Esophagus muscularis mucosa (tissue), 4 donors: Measurements from ENCODE around the gene NEK4. TPM values are rescaled to one million over a fixed set of nuclear protein-coding genes. Genes with fewer than 3 reads are reported as not detected.

ENCODE experiments used
- DNase-seq: peaks from one replicate; pipeline ENCODE4 v3.0.0-alpha.2; 2017; ENCODE audit errors: extremely low spot score
- H3K27ac ChIP-seq, 4 donors: fragments of 200-600 bp; sonication (generic); replicated peaks in 1 of 4; 1 replicate in 3 of 4; 2 replicates in 1 of 4; pipeline ENCODE4 v1.5.1; 2016 to 2019; ENCODE audit warnings: mild to moderate bottlenecking in 1 of 4
- H3K27me3 ChIP-seq, 4 donors: fragments of 200-600 bp; sonication (generic); one replicate each; pipeline versions ENCODE4 v1.5.1 to v1.6.0; 2016 to 2019
- H3K36me3 ChIP-seq, 4 donors: fragments of 200-600 bp; sonication (generic); one replicate each; pipeline ENCODE4 v1.5.1; 2016 to 2019
- H3K4me1 ChIP-seq, 4 donors: fragments of 200-600 bp; sonication (generic); one replicate each; pipeline ENCODE4 v1.5.1; 2016 to 2019
- H3K4me3 ChIP-seq, 4 donors: fragments of 200-600 bp; sonication (generic); 1 replicate in 2 of 4; 2 replicates in 2 of 4; pipeline ENCODE4 v1.5.1; 2016 to 2019; ENCODE audit warnings: mild to moderate bottlenecking in 4 of 4, moderate library complexity in 1 of 4
- H3K9me3 ChIP-seq, 4 donors: fragments of 200-600 bp; sonication (generic); 1 replicate in 3 of 4; 2 replicates in 1 of 4; pipeline ENCODE4 v1.5.1; 2016 to 2019
- CTCF ChIP-seq, 3 experiments: fragments of 200-600 bp in 2 of 3; fragments of 450-650 bp in 1 of 3; sonication (generic) in 2 of 3; IDR thresholded peaks; one replicate each; pipeline ENCODE4 v1.5.1; 2017 to 2019; ENCODE audit warnings: antibody characterized with exemption in 3 of 3, mild to moderate bottlenecking in 2 of 3, moderate library complexity in 1 of 3
- EP300 ChIP-seq: sonication (generic); formaldehyde crosslinking; IDR thresholded peaks from one replicate; pipeline ENCODE4 v1.6.1; 2017; ENCODE audit warnings: antibody characterized with exemption
- POLR2A ChIP-seq: fragments of 450-650 bp; IDR thresholded peaks from one replicate; pipeline ENCODE4 v1.6.1; 2017; ENCODE audit warnings: antibody characterized with exemption, moderate library complexity, mild to moderate bottlenecking, low read depth
- POLR2AphosphoS5 ChIP-seq, 2 donors: sonication (generic); formaldehyde crosslinking; IDR thresholded peaks; one replicate each; pipeline ENCODE4 v1.6.1; 2017; ENCODE audit warnings: antibody characterized with exemption in 2 of 2
- WGBS: methylation state at CpG from one replicate; pipeline ENCODE4 v1.1.5; 2018; 5-methylcytosine and 5-hydroxymethylcytosine counted together
- intact Hi-C: fragments of 100-400 bp; cut with DNase I; formaldehyde crosslinking; loops from one replicate; pipeline ENCODE4 v1.15.1; 2023
- total RNA-seq, 4 donors: library from RNA; depleted of rRNA; stranded (reverse); fragments of >200 nt; gene quantifications; one replicate each; pipeline versions ENCODE4 v1.1.0 to v1.2.1, GENCODE V29; 2016

NEK4 gene
- total RNA-seq, 4 donors from 2014 or later: 19.1 to 29.2 (median 23.6) TPM

DNA sequence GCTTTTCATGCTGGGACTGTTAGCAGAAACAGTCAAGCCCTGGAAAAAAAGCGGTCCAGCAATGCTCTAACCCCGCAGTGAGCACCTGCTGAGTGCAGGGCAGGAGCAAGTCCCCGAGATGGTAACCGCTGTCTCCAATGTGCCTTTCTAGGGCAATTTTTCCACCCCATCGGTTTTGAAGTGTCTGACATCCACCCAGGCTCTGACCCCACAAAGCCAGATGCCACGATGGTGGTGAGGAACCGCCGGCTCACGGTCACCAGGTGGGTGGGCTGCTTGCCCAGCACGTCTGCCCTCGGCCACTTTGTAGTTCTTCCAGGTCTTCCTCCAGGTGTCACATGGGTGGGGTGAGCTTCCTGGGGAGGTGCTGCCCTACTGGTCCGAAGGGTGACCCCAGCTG is 20.6 kb upstream of the NEK4 start:
- H3K4me3 ChIP-seq: no peak overlapping the region
- no peaks in the 10 kb centered on the region for H3K36me3 ChIP-seq
- intact Hi-C loops: no loop called here
- H3K9me3 ChIP-seq: no peaks in the 10 kb centered on the region
- H3K27ac ChIP-seq: no peak overlapping the region
- DNase-seq: no peak
- WGBS: 82% methylated on average over 6 of the region's 12 CpGs
- H3K4me1 ChIP-seq: no peaks in the 10 kb centered on the region
- no peaks in the 10 kb centered on the region for H3K27me3 ChIP-seq
- TF ChIP-seq CTCF (IDR thresholded peaks at IDR 0.05): no peak
- TF ChIP-seq POLR2A: no peak
- TF ChIP-seq POLR2AphosphoS5 (IDR thresholded peaks at IDR 0.05): no peak
- no peak for TF ChIP-seq EP300

- no peaks in the 10 kb centered on the region for H3K4me1 ChIP-seq
- no peak for DNase-seq
- intact Hi-C loops: no loop called here
- H3K36me3 ChIP-seq: no peaks in the 10 kb centered on the region
- 92% methylated on average over 11 of the region's 13 CpGs for WGBS
- H3K4me3 ChIP-seq: no peak overlapping the region
- no peaks in the 10 kb centered on the region for H3K9me3 ChIP-seq
- no peak overlapping the region for H3K27ac ChIP-seq
- no peaks in the 10 kb centered on the region for H3K27me3 ChIP-seq
- no peak for TF ChIP-seq POLR2A
- TF ChIP-seq CTCF (IDR thresholded peaks at IDR 0.05): no peak
- TF ChIP-seq EP300: no peak
- no peak for TF ChIP-seq POLR2AphosphoS5 (IDR thresholded peaks at IDR 0.05)
Measured at GRCh38 chr3:52790741-52791140, 20.0 kb upstream of the NEK4 start.

GRCh38 chr3:52790337-52790736 is 19.6 kb upstream of the NEK4 start:
- DNase-seq: no peak
- intact Hi-C loops: no loop called here
- 86% methylated on average over 7 of the region's 7 CpGs for WGBS
- TF ChIP-seq POLR2A (no peak), CTCF (IDR thresholded peaks at IDR 0.05) (no peak), POLR2AphosphoS5 (IDR thresholded peaks at IDR 0.05) (no peak), EP300 (no peak)
- no peaks in the 10 kb centered on the region for H3K4me1 ChIP-seq
- no peak overlapping the region for H3K27ac ChIP-seq
- no peak overlapping the region for H3K4me3 ChIP-seq
- no peaks in the 10 kb centered on the region for H3K9me3 ChIP-seq
- H3K27me3 ChIP-seq: no peaks in the 10 kb centered on the region
- no peaks in the 10 kb centered on the region for H3K36me3 ChIP-seq

DNA sequence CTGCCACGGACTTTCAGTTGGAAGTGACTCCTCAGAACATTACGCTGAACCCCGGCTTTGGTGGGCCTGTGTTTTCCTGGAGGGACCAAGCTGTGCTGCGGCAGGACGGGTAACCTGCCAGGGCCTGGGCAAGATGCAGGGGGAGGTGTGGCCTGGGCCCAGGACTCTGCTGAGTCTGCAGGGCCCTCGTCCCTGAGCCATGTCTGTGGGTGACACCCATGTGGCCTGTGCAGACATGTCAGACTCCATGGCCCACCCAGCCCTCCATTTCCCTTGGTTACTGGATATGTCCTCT is 19.0 kb upstream of the NEK4 start:
- Histone ChIP-seq H3K27me3 (no peaks in the 10 kb centered on the region), H3K4me3 (no peak overlapping the region), H3K4me1 (no peaks in the 10 kb centered on the region), H3K9me3 (no peaks in the 10 kb centered on the region), H3K27ac (no peak overlapping the region), H3K36me3 (no peaks in the 10 kb centered on the region)
- 91% methylated on average over 4 of the region's 6 CpGs for WGBS
- TF ChIP-seq CTCF (IDR thresholded peaks at IDR 0.05): no peak
- TF ChIP-seq POLR2AphosphoS5 (IDR thresholded peaks at IDR 0.05): no peak
- no peak for TF ChIP-seq POLR2A
- no peak for TF ChIP-seq EP300
- no peak for DNase-seq
- intact Hi-C loops: no loop called here

- intact Hi-C loops: no loop called here
- Histone ChIP-seq H3K9me3 (no peaks in the 10 kb centered on the region), H3K27me3 (no peaks in the 10 kb centered on the region), H3K4me1 (no peaks in the 10 kb centered on the region), H3K36me3 (no peaks in the 10 kb centered on the region), H3K4me3 (no peak overlapping the region), H3K27ac (no peak overlapping the region)
- WGBS: 85% methylated on average over 16 of the region's 16 CpGs
- TF ChIP-seq POLR2A: no peak
- no peak for TF ChIP-seq POLR2AphosphoS5 (IDR thresholded peaks at IDR 0.05)
- no peak for TF ChIP-seq EP300
- no peak for TF ChIP-seq CTCF (IDR thresholded peaks at IDR 0.05)
- DNase-seq: no peak
Measured at GRCh38 chr3:52788890-52789745, 18.4 kb upstream of the NEK4 start.
